ENCODE results near the gene MCTP1.

DNA sequence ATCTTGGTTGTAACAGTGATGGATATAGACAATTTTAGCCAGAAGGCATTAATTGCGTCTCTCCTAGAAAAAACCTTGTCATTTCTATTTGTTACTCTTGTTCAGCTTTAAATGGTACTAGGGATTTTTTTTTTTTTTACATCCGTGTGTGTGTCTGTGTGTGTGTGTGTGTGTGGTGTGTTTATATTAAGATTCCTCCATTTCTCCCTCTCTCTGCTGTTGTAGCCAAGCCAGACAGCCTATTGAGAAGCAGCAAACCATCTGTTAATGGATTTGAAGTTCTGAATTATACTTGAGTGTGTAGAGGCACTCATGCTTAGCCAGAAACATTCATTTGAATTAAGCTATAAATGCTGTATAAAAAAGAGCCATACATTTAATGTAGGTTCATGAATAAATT, 594.1 kb downstream of the MCTP1 start:
- TF ChIP-seq GATA3 (IDR thresholded peaks at IDR 0.05; ENCODE audit: low read depth, low read length) (no peak), GATA2 (IDR thresholded peaks at IDR 0.05; ENCODE audit: low read depth, low read length) (no peak)
